ENCODE results near the gene CELF4.

CELF4 gene

GRCh38 chr18:37307181-37307580 is 258.4 kb downstream of the CELF4 start:
- DNase-seq = no peak

GRCh38 chr18:37306432-37306831 is 259.2 kb downstream of the CELF4 start:
- DNase-seq = no peak

DNA sequence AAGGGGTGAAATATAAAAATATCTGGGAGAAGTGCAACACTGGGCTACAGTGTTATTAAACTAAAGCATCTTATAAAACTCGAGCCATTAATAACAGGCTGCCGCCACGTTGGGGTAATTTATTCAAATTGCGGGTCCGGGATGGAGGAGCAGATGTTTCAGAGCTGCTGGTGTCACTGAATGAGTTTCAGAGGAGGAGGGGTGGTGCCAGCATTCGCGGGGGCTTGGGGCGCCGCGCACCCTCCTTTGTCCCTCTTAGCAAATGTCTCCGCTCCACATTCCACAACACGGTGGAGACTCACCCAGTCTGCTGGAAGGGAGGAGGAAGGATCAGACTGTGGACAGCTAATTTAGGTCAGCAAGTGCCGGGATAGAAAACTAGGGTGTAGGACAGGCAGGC is 260.5 kb downstream of the CELF4 start:
- no peak for DNase-seq

DNA sequence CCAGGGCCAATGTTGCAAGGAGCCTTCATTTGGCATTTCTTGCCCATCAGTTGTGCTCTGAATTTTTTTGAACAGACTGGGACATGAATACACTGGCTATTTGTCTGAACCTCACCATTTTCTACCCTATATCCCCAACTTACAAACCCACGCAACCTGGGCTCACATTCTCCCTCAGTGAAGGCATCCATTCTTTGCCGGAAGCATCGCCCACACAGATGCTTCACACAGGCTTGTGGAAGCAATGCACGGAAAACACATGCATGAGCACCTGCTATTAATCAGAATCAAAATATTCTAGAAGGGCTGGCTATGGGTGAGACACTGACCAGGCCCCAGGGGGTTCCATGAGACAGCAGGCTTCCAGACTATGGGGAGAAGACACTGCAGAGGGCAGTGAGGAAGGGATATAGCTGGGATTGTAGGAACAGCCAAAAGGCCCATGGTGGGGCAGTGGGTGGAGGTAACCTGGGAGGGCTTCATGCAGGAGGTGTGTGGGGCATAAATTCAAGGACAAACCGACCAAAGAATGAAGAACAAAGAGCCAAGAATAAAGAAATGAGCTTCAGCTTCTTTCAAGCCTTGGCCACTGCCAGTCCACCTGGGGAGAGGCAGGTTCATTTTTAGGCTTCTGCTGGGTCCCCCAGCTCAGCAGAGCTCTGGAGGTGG is 261.5 kb downstream of the CELF4 start:
- no peak for DNase-seq

GRCh38 chr18:37303009-37303408 is 262.6 kb downstream of the CELF4 start:
- no peak for DNase-seq

- DNase-seq = no peak
These were observed 263.1 kb downstream of the CELF4 start for GRCh38 chr18:37302519-37302918.

DNA sequence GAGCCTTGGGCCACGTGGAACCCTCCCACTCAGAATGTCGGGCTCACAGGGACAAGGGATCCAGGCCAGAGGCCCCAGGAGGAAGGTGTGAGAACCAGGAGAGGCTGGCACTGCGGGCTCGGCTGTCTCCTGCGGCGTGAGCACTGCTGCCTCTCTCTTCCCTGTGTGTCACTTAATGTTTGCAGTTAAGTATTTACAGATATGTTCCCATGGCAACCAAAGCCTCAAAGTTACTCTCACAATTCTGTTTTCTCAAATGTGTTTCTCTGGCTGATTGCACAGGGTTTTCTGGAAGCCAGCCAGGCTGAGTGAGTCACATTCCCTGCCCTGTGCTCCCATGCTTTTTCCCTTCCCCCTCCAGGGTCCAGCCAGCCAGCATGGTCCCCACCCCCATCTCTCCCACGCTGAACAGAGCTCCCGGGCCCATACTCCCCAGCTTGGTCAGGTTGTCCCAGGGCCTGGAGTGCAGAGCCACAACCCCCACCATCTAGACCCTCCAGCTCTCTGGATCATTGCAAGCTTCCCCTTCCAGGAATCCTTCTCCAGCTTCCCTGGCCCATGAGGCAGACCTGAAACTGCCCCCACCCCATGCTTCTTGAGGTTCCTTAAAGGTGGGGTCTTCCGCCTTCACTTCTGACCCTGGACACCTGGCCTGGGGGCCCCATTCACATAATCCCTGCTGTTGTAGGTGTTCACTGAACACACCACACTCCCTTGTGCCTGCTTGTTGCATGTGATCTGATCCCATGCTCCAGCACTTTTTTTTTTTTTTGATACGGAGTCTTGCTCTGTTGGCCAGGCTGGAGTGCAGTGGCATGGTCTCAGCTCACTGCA is 265.9 kb downstream of the CELF4 start:
- peak; percentile 89 for DNase-seq

- DNase-seq = no peak
These were observed 266.8 kb downstream of the CELF4 start for GRCh38 chr18:37298816-37299215.

GRCh38 chr18:37297106-37297505 is 268.5 kb downstream of the CELF4 start:
- no peak for DNase-seq

- no peak for DNase-seq
These were observed 270.6 kb downstream of the CELF4 start for GRCh38 chr18:37294951-37295350.

DNA sequence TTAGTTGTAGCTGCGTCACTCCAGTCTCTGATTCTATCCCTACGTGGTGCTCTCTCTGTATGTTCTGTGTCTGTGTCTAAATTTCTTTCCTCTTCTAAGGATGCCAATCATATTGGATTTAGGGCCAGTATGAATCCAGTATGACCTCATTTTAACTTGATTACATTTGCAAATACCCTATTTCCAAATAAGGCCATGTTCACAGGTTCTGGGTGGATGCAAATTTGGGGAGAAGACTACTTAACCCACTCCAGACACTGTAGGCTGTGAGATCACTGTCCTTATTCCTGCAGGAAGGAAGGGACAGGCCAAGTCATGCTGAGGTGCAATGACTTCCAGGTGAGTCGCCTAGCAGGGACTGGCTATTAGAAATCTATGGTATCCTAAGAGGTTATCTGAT is 272.2 kb downstream of the CELF4 start:
- DNase-seq = no peak

DNA sequence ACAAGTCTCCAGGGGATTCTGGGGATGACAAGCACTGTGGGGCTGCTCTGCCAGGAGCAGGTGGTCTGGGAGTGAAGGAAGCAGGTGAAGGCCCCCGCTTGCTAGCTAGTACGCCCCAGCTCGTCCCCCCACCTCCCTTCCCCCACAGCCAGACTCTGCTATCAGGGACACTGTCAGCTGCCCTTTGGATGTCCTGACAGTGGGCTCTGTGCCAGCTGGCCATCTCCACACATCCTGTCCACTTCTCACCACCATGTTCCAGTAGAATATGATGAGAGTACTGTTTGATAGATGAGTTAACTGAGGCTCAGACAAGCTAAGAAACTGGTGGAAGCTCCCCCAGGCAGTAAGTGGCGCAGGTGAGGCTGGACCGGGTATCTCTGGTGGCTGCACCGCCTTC is 276.2 kb downstream of the CELF4 start:
- no peak for DNase-seq

DNA sequence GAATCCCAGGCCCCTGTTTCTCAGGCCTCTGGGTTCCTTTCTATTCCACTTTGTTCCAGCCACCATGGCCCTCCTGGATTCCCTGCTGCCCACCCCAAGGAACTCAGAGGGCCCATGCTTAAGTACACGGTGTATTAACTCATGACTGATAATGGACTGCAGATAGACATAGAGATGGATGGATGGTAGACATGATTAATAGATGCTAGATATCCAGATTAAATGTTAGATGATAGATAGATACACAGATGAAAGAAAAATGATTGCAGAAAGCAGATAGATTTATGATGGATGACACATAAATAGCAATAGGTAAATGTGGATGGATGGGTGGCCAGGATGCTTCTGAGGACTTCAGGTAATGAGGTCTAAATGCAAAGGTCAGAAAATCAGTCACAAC is 278.0 kb downstream of the CELF4 start:
- no peak for DNase-seq

GRCh38 chr18:37286801-37287200 is 278.8 kb downstream of the CELF4 start:
- DNase-seq = no peak

GRCh38 chr18:37285825-37286224 is 279.8 kb downstream of the CELF4 start:
- DNase-seq = no peak

DNA sequence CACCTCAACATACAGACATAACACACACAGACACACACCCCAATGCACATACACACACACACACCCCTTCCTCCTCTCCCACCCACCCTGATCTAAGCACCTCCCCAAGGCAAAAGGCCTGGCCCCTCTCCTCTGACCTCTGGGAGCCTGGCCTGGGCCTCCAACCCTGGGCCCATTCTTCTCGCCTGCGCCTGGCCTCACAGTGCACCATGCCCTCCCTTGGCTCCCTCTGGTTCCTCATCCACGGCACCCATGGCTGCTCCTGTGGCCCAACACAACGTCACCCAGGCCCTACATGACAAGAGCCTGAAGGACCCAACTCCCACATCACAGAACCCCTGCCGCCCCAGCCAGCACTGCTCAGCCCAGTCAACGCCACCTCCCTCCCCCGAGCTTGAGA is 281.3 kb downstream of the CELF4 start:
- DNase-seq = no peak

DNA sequence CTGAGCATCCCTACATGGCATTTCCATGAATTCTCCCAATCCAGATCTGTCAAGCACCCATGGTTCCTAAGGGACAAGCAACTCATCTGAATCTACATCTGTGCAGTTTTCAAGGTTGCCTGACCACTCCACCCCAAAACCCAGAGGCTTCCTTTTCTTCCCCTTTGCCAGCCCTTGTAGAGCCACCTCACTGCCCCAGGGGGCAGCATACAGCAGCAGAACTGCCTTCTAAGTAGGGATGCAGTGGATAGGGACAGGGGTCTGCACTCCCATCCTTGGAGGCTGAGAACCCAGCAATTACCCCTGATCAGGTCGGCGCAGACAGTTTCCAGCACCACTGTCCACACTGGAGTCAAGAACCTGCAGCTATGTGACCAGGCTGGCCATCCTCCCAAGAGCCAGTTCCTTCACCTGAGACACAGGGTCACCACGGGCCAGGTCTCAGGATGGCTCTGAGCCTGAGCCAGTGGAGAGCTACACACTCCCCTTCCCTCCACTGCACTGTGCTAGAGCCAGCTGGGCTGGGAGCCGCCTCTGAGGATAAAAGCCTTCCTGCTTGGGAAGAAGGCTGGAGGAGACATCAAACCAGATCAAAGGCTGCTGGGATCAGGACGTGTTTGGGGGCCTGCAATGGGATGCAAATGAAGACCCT is 283.1 kb downstream of the CELF4 start:
- DNase-seq = no peak

GRCh38 chr18:37280701-37281393 is 284.8 kb downstream of the CELF4 start:
- no peak for DNase-seq

- no peak for DNase-seq
These were observed 287.8 kb downstream of the CELF4 start for GRCh38 chr18:37277804-37278203.

- no peak for DNase-seq
These were observed 289.3 kb downstream of the CELF4 start for GRCh38 chr18:37276111-37276890.

DNA sequence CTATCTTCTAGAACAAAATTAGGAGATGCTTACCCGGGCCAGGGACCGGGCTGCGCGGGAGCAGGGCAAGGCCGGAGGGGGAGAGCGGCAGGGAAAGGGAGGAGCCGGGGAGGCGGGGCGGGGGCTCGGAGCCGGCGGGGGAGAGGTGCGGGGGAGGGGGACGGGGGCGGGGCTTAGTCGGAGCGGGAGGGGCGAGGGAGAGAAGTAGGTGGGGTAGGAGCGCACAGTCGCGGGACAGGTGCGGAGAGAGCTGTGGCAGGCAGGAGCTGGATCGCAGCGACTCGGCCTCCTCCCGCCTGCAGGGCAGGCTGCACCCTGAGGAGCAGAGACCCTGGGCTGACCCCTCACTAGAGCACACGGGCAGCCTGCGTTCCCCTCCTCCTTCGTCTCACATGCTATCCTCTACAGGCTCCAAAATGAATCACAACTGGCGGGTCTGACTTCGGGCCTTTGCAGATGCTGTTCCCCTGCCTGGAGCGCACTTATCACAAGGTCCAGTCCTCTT is 290.3 kb downstream of the CELF4 start:
- DNase-seq = no peak
